ENCODE measurements around the gene BNIP2. TPM values are rescaled to one million over a fixed set of nuclear protein-coding genes. Genes with fewer than 3 reads are reported as not detected.
A peak's percentile ranks its signal among the peaks of the same experiment; 100 is the strongest.

The BNIP2 gene, protein sequence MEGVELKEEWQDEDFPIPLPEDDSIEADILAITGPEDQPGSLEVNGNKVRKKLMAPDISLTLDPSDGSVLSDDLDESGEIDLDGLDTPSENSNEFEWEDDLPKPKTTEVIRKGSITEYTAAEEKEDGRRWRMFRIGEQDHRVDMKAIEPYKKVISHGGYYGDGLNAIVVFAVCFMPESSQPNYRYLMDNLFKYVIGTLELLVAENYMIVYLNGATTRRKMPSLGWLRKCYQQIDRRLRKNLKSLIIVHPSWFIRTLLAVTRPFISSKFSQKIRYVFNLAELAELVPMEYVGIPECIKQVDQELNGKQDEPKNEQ
- total RNA-seq (63.9 TPM), polyA plus RNA-seq (66.9 TPM)
- long read RNA-seq, donor 1, full-length matches to known transcripts = 1 of 1 reads
- long read RNA-seq, donor 1, partial matches to known transcripts = 0 of 1 reads
- long read RNA-seq, donor 1, other reads (novel, unspliced or antisense) = 0 of 1 reads
- long read RNA-seq, donor 2 = 0 reads
- long read RNA-seq, donor 3, full-length matches to known transcripts = 28 of 33 reads
- long read RNA-seq, donor 3, partial matches to known transcripts = 5 of 33 reads
- long read RNA-seq, donor 3, other reads (novel, unspliced or antisense) = 0 of 33 reads
- long read RNA-seq, donor 4, full-length matches to known transcripts = 12 of 12 reads
- long read RNA-seq, donor 4, partial matches to known transcripts = 0 of 12 reads
- long read RNA-seq, donor 4, other reads (novel, unspliced or antisense) = 0 of 12 reads
- long read RNA-seq, donor 5, full-length matches to known transcripts = 35 of 3,084 reads
- long read RNA-seq, donor 5, partial matches to known transcripts = 3,029 of 3,084 reads
- long read RNA-seq, donor 5, other reads (novel, unspliced or antisense) = 20 of 3,084 reads
- long read RNA-seq, donor 6, full-length matches to known transcripts = 22 of 27 reads
- long read RNA-seq, donor 6, partial matches to known transcripts = 5 of 27 reads
- long read RNA-seq, donor 6, other reads (novel, unspliced or antisense) = 0 of 27 reads
- long read RNA-seq, donor 7, full-length matches to known transcripts = 49 of 434 reads
- long read RNA-seq, donor 7, partial matches to known transcripts = 385 of 434 reads
- long read RNA-seq, donor 7, other reads (novel, unspliced or antisense) = 0 of 434 reads
- long read RNA-seq, donor 8, full-length matches to known transcripts = 8 of 8 reads
- long read RNA-seq, donor 8, partial matches to known transcripts = 0 of 8 reads
- long read RNA-seq, donor 8, other reads (novel, unspliced or antisense) = 0 of 8 reads
- long read RNA-seq, donor 9, full-length matches to known transcripts = 17 of 17 reads
- long read RNA-seq, donor 9, partial matches to known transcripts = 0 of 17 reads
- long read RNA-seq, donor 9, other reads (novel, unspliced or antisense) = 0 of 17 reads
- long read RNA-seq, donor 10, full-length matches to known transcripts = 33 of 33 reads
- long read RNA-seq, donor 10, partial matches to known transcripts = 0 of 33 reads
- long read RNA-seq, donor 10, other reads (novel, unspliced or antisense) = 0 of 33 reads

DNA sequence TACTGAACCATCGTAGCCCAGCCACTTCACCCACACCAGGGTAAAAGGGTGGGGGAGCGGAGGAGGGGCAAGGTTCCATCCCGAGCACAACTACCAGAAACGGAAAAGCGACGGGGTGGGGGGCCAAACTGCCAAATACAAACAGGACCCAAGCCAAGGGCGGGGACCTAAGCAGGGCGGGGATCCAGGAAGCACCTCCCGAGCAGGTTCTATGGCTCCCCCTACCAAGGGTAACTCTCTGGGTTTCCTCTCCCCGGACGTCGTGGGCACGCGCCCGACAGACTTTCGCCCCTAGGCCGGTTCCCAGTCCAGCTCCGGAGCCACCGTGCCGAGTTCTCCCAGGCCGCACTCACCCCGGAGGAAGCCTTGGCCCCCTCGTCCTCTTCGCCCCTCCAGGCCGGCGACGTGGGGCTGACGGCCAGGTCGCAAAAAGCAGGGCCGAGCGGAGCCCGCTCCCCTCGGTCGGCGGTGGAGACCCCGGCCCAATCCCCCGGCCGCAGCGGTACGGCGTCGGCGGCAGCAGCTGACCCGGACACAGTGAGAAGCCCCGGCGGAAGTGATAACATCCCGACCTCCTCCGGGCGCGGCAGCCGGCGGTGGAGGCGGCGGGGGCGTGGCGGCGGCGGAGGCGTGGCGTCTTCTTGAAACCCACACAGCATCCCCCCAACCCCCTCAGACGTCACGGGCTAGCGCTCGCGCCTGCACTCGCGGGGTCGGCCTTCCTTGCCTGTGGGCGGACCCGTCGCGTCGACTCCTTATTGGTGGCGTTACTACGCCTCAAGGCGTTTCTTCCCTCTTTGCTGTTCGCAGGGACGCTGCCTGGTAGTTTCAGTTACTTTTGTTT, at the start of gene BNIP2:
Gene BNIP2, minus strand, starts transcription at position 539 of the 844 bp plus-strand sequence. CDS start 6,863 bp downstream, outside the sequence.
- H3K36me3 ChIP-seq (ENCODE audit: control insufficient read depth in 2 of 2, insufficient read depth in 2 of 2, low read length in 1 of 2) = peaks cover 0 to 3% of the 10 kb centered on the region in 2 donors
- H3K4me1 ChIP-seq (ENCODE audit: control insufficient read depth in 2 of 2, insufficient read depth in 2 of 2, low read length in 2 of 2) = peaks cover 15 to 18% of the 10 kb centered on the region in 2 donors
- no peaks in the 10 kb centered on the region for H3K9me3 ChIP-seq (ENCODE audit: control insufficient read depth in 2 of 2, insufficient read depth in 1 of 2, low read length in 1 of 2)
- under 1% methylated on average over 78 of the region's 78 CpGs for WGBS
- DNase-seq (ENCODE audit: low read depth in 6 of 9, low spot score in 9 of 9) = peak; percentile 92 to 99 (median 98)
- no peaks in the 10 kb centered on the region for H3K27me3 ChIP-seq (ENCODE audit: control insufficient read depth in 2 of 2, insufficient read depth in 1 of 2, low read length in 1 of 2)
- peak within 1 kb of the TSS; percentile 81 to 98 for H3K4me3 ChIP-seq (ENCODE audit: low read length in 2 of 2)
- peak within 1 kb of the TSS; percentile 99 for H3K27ac ChIP-seq (ENCODE audit: low read depth in 1 of 2, low read length in 1 of 2)

DNA sequence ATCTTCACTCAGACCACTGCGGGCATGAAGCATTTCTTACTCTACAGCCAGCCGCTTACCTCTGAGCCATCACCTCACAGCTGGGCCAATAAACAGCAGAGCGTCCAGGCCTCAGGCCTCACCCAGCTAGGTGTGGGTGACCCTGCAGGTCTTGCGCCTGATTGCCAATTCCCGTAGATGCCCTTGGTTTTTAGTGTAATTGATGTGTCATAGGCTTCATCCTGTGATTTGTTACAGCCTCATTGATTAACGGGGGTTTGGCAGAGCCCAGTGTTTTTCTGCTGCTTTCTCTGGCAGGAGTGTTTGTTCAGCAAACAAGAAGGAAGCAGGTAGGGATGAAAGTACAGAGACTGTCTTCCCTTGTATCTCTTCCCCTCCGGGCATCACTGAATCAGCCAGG, 49.6 kb upstream of the BNIP2 start:
- Histone ChIP-seq H3K27ac (ENCODE audit: low read depth in 1 of 2, low read length in 1 of 2) (no peak overlapping the region), H3K36me3 (ENCODE audit: control insufficient read depth in 2 of 2, insufficient read depth in 2 of 2, low read length in 1 of 2) (no peaks in the 10 kb centered on the region), H3K4me3 (ENCODE audit: low read length in 2 of 2) (no peak overlapping the region), H3K4me1 (ENCODE audit: control insufficient read depth in 2 of 2, insufficient read depth in 2 of 2, low read length in 2 of 2) (no peaks in the 10 kb centered on the region), H3K27me3 (ENCODE audit: control insufficient read depth in 2 of 2, insufficient read depth in 1 of 2, low read length in 1 of 2) (no peaks in the 10 kb centered on the region), H3K9me3 (ENCODE audit: control insufficient read depth in 2 of 2, insufficient read depth in 1 of 2, low read length in 1 of 2) (no peaks in the 10 kb centered on the region)
- DNase-seq (ENCODE audit: low read depth in 6 of 9, low spot score in 9 of 9) = no peak
- WGBS = 95% methylated on average over 7 of the region's 7 CpGs

DNA sequence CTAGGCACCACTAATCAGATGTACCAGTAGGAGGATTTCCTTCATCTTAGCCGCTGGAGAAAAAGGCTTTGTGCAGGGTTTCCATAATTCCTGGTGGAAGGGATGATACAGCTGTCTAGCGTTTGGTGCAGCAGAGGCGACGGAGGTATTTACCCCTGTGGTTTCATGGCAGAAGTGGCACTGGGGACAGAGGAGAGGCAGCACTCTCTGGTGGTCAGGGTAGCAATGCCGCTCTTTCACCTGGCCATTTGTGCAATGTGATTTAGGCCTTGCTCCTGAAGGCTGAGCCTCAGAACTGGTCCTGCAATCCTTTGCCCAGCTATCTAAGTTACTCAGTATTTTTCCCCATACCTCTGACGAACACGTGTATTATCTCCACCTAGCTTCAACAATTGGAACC, 47.1 kb upstream of the BNIP2 start:
- Histone ChIP-seq H3K4me3 (ENCODE audit: low read length in 2 of 2) (no peak overlapping the region), H3K9me3 (ENCODE audit: control insufficient read depth in 2 of 2, insufficient read depth in 1 of 2, low read length in 1 of 2) (no peaks in the 10 kb centered on the region), H3K27me3 (ENCODE audit: control insufficient read depth in 2 of 2, insufficient read depth in 1 of 2, low read length in 1 of 2) (no peaks in the 10 kb centered on the region), H3K36me3 (ENCODE audit: control insufficient read depth in 2 of 2, insufficient read depth in 2 of 2, low read length in 1 of 2) (no peaks in the 10 kb centered on the region), H3K27ac (ENCODE audit: low read depth in 1 of 2, low read length in 1 of 2) (no peak overlapping the region), H3K4me1 (ENCODE audit: control insufficient read depth in 2 of 2, insufficient read depth in 2 of 2, low read length in 2 of 2) (no peaks in the 10 kb centered on the region)
- WGBS = 96% methylated on average over 7 of the region's 7 CpGs
- no peak for DNase-seq (ENCODE audit: low read depth in 6 of 9, low spot score in 9 of 9)

DNA sequence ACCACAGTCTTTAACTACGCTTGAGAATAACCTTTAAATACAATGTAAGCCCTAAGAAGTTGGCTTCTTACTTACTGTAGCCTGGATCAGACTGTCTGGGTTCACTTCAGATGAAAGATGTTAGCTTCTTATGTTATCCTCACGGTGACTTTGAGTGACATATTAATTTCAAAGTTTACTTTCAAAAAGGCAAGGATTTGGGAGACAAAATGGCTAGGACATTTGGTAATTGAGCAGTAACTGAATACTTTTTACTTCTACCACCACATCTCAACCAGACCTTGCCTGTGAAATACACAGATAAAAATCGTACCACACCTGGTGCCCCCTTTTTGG, 36.0 kb upstream of the BNIP2 start:
- WGBS = 38% methylated on average over 3 of the region's 3 CpGs
- Histone ChIP-seq H3K4me3 (ENCODE audit: low read length in 2 of 2) (no peak overlapping the region), H3K9me3 (ENCODE audit: control insufficient read depth in 2 of 2, insufficient read depth in 1 of 2, low read length in 1 of 2) (no peaks in the 10 kb centered on the region), H3K27ac (ENCODE audit: low read depth in 1 of 2, low read length in 1 of 2) (no peak overlapping the region), H3K4me1 (ENCODE audit: control insufficient read depth in 2 of 2, insufficient read depth in 2 of 2, low read length in 2 of 2) (no peaks in the 10 kb centered on the region), H3K27me3 (ENCODE audit: control insufficient read depth in 2 of 2, insufficient read depth in 1 of 2, low read length in 1 of 2) (no peaks in the 10 kb centered on the region), H3K36me3 (ENCODE audit: control insufficient read depth in 2 of 2, insufficient read depth in 2 of 2, low read length in 1 of 2) (no peaks in the 10 kb centered on the region)
- DNase-seq (ENCODE audit: low read depth in 6 of 9, low spot score in 9 of 9) = no peak

DNA sequence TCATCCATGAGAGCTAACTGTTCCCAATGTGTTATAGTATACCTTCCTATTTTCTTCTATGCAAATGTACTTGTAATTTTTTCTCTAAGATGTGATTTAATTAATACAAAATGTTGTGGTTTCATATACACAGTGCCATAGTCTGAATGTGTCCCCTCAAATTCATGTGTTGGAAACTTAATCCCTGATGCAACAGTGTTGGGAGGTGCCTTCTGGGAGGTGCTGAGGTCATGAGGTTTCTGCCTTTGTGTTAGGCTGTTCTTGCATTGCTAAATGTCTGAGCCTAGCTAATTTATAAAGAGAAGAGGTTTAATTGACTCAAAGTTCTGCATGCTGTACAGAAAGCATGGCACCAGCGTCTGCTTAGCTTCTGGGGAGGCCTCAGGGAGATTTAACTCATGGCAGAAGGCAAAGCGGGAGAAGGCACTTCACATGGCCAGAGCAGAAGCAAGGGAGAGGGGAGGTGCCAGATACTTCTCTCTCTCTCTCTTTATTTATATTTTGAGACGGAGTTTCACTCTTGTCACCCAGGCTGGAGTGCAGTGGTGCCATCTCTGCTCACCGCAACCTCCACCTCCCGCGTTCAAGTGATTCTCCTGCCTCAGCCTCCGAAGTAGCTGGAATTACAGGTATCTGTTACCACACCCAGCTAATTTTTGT, 34.7 kb upstream of the BNIP2 start:
- Histone ChIP-seq H3K4me1 (ENCODE audit: control insufficient read depth in 2 of 2, insufficient read depth in 2 of 2, low read length in 2 of 2) (no peaks in the 10 kb centered on the region), H3K9me3 (ENCODE audit: control insufficient read depth in 2 of 2, insufficient read depth in 1 of 2, low read length in 1 of 2) (no peaks in the 10 kb centered on the region), H3K36me3 (ENCODE audit: control insufficient read depth in 2 of 2, insufficient read depth in 2 of 2, low read length in 1 of 2) (no peaks in the 10 kb centered on the region), H3K27me3 (ENCODE audit: control insufficient read depth in 2 of 2, insufficient read depth in 1 of 2, low read length in 1 of 2) (no peaks in the 10 kb centered on the region), H3K4me3 (ENCODE audit: low read length in 2 of 2) (no peak overlapping the region), H3K27ac (ENCODE audit: low read depth in 1 of 2, low read length in 1 of 2) (no peak overlapping the region)
- WGBS = 97% methylated on average over 7 of the region's 7 CpGs
- DNase-seq (ENCODE audit: low read depth in 6 of 9, low spot score in 9 of 9) = no peak

DNA sequence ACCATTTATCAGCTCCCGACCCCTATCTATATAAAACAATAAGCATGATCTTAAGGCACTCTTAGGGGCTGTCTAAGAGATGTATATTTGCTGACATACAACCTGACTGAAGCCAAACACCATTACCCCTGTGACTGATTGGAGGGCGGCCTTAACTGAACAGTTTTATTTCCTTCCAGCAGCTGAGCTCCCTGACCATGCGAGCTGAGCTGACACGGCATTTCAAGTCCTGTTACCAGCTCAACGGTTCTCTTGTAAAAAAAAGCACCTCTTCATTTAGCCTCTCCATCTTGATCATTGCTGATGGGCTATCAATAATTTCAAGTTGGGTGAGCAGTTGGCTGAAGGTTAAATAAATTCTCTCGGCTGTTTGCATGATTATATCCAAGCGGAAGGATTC, 33.4 kb upstream of the BNIP2 start:
- DNase-seq (ENCODE audit: low read depth in 6 of 9, low spot score in 9 of 9) = no peak
- Histone ChIP-seq H3K4me1 (ENCODE audit: control insufficient read depth in 2 of 2, insufficient read depth in 2 of 2, low read length in 2 of 2) (no peaks in the 10 kb centered on the region), H3K4me3 (ENCODE audit: low read length in 2 of 2) (no peak overlapping the region), H3K36me3 (ENCODE audit: control insufficient read depth in 2 of 2, insufficient read depth in 2 of 2, low read length in 1 of 2) (no peaks in the 10 kb centered on the region), H3K27me3 (ENCODE audit: control insufficient read depth in 2 of 2, insufficient read depth in 1 of 2, low read length in 1 of 2) (no peaks in the 10 kb centered on the region), H3K9me3 (ENCODE audit: control insufficient read depth in 2 of 2, insufficient read depth in 1 of 2, low read length in 1 of 2) (no peaks in the 10 kb centered on the region), H3K27ac (ENCODE audit: low read depth in 1 of 2, low read length in 1 of 2) (no peak overlapping the region)
- 91% methylated on average over 7 of the region's 7 CpGs for WGBS

DNA sequence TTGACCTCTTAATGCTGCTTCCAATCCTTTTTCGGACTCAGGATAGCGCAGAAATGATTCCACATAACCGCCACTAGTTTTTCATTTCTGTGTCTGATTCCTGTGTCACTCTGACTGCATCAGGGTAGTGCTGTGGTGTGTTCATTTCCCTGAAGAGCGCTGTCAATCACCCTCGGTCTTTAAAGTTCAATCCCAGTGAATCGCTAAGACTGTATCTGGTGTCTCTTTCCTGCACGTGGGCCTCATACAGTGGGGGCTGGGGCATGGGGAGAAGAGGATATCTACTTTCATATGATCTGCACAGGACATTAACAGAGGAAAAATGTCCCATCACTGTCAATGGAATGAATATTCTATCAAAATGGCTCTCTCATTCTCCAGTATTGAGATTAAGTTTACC, 32.9 kb upstream of the BNIP2 start:
- Histone ChIP-seq H3K27ac (ENCODE audit: low read depth in 1 of 2, low read length in 1 of 2) (no peak overlapping the region), H3K27me3 (ENCODE audit: control insufficient read depth in 2 of 2, insufficient read depth in 1 of 2, low read length in 1 of 2) (no peaks in the 10 kb centered on the region), H3K36me3 (ENCODE audit: control insufficient read depth in 2 of 2, insufficient read depth in 2 of 2, low read length in 1 of 2) (no peaks in the 10 kb centered on the region), H3K4me3 (ENCODE audit: low read length in 2 of 2) (no peak overlapping the region), H3K4me1 (ENCODE audit: control insufficient read depth in 2 of 2, insufficient read depth in 2 of 2, low read length in 2 of 2) (no peaks in the 10 kb centered on the region), H3K9me3 (ENCODE audit: control insufficient read depth in 2 of 2, insufficient read depth in 1 of 2, low read length in 1 of 2) (no peaks in the 10 kb centered on the region)
- 95% methylated on average over 7 of the region's 7 CpGs for WGBS
- DNase-seq (ENCODE audit: low read depth in 6 of 9, low spot score in 9 of 9) = no peak

DNA sequence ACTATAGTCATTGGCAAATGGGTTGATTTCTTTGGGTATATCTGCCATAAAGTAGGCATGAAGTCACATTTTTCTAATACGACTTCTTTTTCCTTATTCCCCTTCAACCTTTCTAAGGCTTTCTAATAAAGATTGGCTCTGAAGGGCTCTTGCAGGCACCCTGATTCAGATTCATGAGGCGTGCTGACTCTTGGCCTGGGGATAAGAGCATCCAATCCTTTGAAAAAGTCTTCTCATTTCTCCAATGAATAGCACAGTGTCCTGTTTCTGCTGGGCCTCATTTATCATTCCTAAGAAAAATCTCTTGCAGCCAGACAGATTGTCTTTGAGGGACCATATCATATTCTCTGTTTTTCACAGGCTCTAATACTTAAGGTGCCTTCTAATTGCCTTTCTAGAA, 32.3 kb upstream of the BNIP2 start:
- no peak overlapping the region for H3K4me3 ChIP-seq (ENCODE audit: low read length in 2 of 2)
- 93% methylated on average over 2 of the region's 2 CpGs for WGBS

More for the DNA sequence above, 32.3 kb upstream of the BNIP2 start:
- H3K27me3 ChIP-seq (ENCODE audit: control insufficient read depth in 2 of 2, insufficient read depth in 1 of 2, low read length in 1 of 2) = no peaks in the 10 kb centered on the region
- H3K4me1 ChIP-seq (ENCODE audit: control insufficient read depth in 2 of 2, insufficient read depth in 2 of 2, low read length in 2 of 2) = no peaks in the 10 kb centered on the region
- no peak for DNase-seq (ENCODE audit: low read depth in 6 of 9, low spot score in 9 of 9)
- H3K36me3 ChIP-seq (ENCODE audit: control insufficient read depth in 2 of 2, insufficient read depth in 2 of 2, low read length in 1 of 2) = no peaks in the 10 kb centered on the region
- H3K27ac ChIP-seq (ENCODE audit: low read depth in 1 of 2, low read length in 1 of 2) = no peak overlapping the region
- no peaks in the 10 kb centered on the region for H3K9me3 ChIP-seq (ENCODE audit: control insufficient read depth in 2 of 2, insufficient read depth in 1 of 2, low read length in 1 of 2)

All from thymus (tissue), 14 donors.